T1000 (cell line): Measurements from ENCODE around the gene ZBED4.

Experiments used
- DNase-seq: peaks from one replicate; lab custom pipeline; 2025; ENCODE audit warnings: mixed read lengths; lab: John Stamatoyannopoulos, UW

ZBED4 gene

DNA sequence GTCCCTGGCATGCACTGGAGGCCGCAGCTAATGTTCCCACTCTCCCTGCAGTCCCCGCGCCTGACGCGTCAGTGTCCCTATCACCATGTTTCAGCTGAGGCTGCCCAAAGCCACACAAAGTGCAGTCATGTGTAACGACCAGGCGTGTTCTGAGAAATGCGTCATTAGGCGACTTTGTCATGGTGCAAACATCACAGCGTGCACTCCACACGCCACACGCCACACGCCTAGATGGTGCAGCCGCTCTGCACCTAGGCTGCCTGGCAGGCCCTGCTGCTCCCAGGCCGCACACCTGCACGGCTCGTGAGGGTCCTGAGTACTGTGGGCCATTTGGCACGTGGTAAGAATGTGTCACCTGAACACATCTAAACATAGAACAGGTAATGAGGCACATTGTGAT lies 67.2 kb downstream of the ZBED4 start:
- DNase-seq: no peak

DNA sequence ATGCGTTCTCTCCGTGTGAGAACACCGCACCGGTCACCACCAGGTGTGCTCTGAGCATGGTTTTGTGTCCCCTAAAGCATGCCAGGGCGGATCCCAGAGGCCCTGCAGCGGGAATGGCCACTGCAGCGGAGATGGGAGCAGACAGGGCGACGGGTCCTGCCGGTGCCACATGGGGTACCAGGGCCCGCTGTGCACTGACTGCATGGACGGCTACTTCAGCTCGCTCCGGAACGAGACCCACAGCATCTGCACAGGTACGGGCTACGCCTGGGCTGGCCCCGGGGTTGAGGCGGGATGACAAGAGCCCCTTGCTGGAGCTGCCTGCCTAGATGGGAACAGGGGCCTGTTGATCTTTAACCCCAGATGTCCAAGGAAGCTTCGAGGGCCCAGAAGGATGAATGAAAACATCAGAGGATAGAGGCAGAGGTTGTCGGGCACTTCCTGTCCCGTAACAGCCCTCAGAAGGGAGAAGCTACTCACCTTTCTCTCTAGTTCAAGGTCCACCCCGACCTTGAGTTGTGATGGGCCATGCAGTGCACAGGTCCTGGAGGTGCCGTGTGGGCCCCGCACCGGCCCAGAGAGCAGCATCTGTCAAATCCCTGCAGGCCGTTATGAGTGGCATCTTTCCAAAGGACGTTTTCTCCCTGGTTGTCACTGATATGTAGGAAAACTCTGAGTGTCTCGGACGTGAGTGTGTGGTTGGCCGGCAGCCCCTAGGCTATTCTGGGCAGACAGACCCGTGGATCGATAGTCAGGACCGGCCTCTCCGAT lies 68.0 kb downstream of the ZBED4 start:
- DNase-seq: no peak

DNA sequence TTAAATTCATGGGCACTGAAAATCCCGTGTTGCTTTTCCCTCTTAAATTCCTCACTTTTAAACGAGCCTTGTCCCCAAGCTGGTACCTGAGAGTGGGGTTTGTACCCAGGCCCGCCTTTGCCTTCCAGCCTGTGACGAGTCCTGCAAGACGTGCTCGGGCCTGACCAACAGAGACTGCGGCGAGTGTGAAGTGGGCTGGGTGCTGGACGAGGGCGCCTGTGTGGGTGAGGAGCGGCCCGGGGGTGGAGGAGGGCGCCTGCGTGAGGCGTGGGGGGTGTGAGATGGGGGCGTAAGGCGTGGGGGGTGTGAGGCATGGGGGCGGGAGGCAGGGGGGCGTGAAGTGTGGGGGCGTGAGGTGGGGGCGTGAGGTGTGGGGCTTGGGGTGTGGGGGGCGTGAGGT lies 68.8 kb downstream of the ZBED4 start:
- DNase-seq: no peak

DNA sequence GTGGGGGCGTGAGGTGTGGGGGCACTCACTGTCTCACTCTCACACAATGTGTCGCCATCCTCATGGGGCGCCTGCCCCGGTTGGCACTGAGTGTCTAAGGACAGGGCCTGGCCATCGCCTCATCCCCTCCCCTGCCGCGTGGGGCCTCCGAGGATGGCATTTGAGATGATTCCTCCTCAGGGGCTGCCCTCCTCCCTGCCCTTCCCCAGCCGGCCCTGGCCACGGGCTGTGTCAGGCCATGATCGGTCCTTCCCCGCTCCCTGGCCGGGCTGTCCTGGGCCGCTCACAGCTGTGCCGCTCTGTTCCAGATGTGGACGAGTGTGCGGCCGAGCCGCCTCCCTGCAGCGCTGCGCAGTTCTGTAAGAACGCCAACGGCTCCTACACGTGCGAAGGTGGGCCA lies 69.3 kb downstream of the ZBED4 start:
- DNase-seq: no peak

DNA sequence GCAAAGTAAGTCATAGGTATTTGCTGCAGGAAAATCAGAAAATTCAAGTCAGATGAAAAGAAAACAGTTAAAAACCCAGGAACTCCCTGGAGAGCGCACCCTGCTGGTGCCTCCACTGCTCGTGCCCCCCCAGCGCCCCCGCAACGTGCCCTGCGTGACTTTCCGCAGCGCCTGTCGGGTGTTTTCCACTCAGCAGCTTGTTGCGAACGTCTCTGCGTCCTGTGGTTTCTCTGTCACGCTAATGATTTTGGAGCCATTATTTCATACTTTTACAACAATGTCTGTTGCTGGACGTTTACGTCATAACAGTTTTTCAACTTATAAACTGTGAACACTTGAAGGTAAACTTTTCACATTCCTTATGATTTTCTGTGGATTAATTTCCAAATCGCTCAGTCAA lies 69.8 kb downstream of the ZBED4 start:
- no peak for DNase-seq

DNA sequence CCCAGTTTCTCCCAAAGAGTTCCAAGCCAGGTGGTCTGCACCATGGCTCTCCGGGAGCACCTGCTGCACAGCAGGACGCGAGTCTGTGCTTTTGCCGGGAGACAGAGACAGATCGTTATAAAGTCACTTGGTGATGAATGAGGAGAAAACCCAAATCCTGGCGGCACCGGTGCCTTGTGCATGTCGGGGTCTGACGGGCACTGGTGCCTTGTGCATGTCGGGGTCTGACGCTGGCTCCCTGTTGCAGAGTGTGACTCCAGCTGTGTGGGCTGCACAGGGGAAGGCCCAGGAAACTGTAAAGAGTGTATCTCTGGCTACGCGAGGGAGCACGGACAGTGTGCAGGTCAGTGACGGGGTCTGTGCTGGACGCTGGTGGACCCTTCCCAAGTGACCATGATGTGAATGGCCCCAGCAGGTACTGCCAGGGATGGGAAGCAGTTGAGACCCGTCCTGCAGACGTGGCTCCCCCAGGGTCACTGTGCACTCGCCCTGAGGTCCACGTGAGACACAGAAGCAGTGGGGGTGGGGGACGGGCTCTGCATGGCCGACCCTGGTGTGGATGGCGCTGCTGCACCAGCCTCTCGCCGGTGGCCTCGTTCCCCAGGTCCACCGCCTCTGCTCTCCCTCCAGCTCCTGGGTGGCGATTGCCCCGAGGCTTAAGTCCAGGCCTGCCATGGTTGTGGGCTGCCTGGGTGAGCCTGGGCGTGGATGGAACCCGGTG lies 70.6 kb downstream of the ZBED4 start:
- DNase-seq: no peak

DNA sequence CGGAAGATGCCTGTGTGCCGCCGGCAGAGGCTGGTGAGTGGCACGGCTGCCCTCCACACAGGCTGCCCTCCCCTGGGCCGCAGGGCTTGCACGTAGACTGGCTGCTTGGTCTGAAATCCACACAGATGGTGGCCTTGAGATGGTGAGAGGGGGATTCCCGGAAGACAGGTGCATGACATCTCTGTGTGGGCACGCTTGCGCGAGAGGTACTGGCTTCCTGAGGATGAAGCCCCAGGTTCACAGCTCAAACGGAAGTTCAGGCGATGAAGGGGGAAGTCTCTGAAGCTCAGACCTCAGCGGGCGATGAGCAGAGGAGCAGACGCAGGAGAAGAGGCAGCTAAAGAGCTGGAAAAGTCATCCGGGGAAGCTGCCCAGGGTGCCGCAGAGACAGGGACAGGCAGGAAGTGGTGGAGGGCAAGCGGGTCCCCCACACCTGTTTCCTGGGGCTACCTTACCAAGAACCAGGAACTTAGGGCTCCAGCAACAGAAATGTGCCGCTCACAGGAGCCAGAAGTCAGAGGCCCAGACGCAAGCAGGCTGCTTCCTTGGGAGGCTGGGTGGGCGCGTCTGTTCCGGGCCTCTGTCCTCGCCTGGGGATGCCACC lies 72.0 kb downstream of the ZBED4 start:
- no peak for DNase-seq

DNA sequence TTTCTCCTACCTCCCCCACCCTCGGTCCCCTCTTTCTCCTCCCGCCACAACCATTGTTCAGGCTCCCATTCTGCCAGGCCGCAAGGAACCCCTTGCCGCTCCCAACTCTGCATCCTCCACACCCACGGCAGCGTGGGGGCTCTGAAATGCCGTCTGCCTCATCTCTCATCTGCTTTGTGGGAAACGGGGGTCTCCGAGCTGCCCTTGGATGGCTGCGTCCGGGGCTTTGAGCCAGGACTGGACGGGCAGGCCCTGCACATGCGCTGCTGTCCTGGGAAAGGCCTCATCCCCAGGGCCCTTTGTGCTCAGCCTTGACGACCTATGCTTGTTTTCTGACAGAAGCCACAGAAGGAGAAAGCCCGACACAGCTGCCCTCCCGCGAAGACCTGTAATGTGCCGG lies 73.3 kb downstream of the ZBED4 start:
- DNase-seq: no peak

DNA sequence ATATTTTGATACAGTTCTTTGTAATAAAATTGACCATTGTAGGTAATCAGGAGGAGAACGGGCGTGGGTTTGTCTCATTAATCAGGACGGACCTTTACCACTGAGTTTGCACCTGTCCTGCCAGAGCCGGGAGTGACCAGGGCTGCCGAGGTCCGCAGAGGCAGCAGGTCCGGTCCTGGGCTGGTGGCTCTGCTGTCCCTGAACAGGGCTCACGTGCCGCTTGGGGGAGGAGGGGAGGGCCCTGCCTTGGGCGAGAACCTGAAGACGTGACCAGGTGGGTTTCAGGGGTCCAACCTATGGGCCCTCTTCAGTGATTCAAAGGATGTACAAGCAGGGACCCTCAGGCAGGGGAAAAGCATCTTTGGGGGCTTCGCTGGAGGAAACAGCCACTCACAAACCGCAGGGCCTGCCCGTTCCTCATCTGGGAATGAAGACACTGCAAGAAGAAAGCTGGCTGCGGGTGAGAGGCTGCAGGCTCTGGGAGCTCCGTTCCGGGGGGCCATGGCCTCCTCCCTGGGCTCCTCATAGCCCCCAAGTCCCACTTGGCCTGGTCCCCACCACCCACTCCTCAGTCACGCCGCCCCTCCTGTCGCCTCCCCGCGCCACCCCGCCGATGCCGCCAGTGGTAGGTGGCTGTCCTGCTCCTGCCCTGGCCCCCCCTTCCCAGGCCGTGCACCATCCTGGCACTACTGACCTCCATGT lies 74.0 kb downstream of the ZBED4 start:
- no peak for DNase-seq

DNA sequence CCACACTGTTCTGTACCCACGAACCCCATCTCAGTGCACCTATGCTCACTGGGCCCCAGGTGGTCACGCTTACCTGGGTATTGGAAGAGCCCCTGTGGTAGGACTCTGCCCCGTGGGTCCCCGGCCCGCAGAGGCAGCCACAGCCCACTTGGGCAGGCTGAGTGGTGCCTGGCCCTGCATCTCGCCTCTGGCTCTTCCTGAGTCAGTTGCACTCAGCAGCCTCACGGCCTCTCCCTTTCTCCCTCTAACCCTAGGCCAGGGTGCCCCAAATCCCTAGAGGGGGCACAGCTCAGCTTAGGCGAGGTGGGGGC lies 74.5 kb downstream of the ZBED4 start:
- no peak for DNase-seq

DNA sequence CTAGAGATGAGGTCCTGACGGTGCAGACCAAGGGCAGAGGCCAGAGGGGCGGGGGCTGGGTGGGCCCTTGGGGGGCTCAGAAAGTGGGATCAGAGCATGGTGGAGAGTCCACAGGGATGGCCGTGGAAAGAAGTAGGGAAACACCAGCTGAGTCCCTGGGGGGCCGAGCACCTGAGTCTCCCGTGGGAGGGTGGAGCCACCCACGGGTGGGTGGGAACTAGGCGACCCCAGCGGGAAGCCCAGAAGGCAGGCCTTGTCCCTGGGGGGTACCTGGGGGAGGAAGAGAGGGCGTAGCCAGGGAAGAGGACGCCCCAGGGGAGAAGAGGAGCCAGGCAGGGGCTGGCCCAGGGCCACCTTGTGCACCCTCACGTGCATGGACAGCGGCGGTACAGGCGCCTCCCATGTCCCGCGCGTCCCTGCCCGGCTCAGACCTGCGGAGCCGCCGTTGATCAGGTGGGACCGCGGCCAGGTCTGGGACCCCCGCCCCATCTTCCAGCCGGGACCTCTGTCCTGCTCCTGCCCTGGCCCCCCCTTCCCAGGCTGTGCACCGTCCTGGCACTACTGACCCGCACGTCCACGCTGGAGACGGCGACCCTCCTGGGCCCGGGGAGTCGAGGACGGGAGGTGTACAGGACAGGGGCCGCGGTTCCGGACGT lies 75.0 kb downstream of the ZBED4 start:
- DNase-seq: no peak

DNA sequence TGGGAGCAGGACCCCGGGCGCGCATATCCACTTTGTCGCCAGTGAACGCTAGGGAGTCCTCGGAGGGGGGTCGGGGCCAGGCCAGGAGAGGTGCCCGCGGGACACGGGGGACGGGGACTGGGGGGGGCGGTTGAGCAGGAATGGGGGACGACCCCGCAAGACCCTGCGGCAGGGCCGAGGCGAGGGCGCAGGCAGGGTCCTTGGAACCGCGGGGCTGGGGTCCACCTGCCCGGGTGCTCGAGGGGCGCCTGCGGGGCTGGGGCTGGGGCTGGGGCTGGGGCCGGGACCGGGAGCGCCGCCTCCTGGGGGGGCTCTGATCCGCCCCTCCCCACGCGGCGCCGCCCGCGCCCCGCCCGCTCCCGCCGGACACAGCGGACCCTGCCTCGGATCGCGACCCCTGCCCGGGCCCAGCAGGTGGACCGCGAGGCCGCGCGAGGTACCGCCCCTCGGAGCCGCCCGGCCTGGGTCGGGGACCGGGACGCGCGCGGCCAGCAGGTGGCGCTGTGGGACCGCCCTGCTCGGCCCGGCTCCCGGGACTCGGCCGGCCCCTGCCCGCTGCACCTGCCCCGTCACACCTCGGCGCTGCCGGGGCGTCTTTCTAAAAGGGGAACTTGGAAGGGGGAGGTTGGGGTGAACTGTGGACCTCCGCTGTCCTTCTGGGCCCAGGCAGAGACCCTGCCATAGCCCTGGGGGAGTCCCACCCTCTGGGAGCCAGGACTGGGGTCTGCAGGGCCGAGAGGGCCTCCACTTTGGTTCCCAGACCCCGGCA lies 75.8 kb downstream of the ZBED4 start:
- peak; percentile 35 for DNase-seq

DNA sequence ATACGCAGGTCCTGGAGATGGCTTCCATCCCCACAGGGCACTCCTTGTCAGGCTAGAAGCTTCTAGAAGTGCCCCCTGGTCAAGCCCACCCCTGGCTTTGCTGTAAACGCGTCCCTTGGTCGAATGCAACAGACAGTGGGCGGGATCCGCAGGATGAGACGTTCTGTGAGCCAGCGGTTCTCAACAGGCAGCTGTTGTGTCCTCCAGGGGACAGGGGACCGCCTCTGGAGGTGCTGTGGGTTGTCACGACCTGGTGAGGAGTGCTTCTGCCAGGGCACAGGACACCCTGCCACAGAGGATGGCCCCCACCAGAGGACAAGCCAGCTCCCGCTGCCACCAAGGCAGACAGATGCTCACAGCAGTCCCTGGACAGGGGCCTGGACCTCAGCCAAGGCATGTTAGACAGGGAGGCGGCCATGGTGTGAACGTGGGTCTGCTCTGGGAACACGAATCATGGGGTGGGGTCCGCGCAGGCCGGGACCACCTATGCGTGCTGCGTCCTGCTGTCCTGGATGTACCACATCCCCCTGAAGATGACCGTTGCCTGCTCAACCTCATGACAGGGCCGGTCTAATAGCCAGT lies 76.4 kb downstream of the ZBED4 start:
- no peak for DNase-seq

DNA sequence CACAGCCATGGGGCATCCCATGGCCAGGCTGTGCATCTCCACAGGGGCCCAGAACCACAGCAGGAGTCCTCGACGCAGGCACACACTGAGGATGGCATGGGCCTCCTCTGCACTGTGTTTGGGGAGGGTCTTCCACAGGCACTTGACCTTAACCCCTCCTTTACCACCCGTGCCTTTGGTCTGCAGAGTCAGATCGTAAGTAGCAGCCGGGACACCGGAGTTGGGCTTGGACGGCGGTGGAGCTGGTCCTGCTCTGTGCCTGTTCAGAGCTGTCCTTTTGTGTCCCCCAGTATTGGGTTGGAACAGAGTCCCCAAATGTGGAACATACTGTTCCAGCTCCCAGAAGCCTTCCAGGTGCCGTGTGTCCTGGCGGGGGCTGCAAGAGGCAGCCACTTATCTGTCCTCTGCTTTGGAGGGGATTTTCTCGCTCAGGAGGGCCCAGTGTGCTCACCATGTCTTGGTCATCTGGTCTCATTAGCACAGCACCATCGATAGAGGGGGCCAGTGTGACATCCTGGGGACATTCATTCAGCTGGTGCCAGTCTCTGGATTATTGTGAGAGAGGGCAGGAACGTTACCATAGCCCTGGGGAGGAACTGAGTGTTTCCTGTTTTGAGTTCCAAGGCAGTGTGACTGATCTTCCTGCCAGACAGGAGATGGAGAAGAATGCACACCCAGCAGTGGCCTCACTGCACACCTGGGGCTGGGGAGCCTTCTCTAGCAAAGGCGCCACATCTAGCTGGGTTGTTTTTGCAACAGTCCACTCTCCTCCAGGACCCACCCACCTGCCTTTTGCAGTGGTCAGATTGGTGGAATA lies 77.2 kb downstream of the ZBED4 start:
- no peak for DNase-seq

DNA sequence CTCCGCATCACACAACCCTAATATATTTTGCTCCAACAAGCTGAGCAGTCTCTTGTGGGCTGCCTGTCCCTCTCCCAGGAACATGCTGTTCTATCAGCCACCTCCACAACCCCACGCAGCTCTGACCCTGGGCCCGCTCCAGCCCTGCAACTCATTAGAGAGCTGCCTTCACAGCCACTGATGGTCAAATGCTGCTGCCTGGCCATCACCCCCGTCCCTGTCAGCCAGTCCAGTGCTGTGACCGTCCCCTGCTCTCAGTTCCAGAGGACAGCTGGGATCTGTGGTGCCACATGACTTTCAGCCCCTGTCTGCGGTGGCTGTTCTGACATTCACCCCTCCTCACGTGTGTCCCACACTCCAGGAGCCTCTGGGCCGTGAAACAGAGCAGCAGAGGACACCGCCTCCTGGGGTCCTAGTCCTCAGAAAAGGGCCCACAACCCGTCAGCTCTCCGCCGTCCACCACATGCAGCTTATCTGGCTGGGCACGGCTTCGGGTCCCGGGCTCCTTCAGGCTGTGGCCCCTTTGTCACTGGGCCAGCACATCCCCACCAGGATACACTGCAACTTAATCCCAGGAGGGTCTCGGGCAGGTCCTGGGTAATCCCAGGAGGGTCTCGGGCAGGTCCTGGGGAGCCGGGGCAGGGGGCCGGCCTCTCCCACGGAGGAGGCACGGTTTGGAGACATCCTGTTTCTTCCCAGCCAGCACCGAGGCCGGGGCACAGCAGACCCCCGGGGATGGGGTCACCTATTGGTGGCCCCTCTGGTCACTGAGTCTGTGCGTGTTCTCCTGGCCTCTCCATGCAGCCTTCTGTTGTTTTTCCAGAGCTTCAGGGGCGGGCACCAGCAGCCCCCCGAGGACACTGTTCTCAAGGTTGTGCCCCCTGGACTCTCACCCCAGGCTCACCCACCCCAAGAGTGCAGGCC lies 79.9 kb downstream of the ZBED4 start:
- no peak for DNase-seq

DNA sequence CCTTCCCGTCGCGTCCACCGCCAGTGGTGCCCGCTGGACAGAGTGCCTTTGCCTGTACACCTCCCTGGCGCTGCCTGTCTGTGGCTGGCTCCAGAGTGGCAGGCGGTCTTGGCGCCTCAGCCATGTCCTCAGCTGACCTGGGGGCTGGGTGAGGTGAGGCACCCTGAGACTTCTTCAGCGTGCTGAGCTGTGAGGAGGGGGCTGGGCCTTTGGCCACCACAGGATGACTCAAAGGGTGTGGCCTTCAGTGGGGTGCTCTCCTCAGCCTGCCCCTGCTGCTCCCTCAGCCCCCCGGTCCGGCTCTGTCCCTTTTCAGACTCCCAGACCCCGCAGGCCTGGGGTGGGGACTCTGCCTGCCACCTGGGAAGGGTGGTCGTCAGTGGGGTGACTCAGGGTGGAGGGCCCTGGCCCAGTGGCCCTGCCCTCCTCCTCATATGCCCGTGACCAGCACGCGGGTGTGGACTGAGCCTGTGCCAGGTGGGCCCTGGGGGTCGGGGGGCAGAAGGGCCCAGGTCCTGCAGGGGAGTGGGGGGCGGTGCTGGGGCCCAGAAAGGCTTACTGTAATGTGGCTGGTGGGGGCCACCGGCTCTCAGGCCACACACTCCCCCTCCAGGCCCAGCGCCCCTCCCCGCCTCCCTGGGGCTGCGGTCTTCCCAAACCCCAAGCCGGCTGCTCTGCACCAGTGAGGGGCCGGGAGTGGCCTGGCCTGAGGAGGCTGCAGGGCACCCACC lies 80.7 kb downstream of the ZBED4 start:
- DNase-seq: no peak

DNA sequence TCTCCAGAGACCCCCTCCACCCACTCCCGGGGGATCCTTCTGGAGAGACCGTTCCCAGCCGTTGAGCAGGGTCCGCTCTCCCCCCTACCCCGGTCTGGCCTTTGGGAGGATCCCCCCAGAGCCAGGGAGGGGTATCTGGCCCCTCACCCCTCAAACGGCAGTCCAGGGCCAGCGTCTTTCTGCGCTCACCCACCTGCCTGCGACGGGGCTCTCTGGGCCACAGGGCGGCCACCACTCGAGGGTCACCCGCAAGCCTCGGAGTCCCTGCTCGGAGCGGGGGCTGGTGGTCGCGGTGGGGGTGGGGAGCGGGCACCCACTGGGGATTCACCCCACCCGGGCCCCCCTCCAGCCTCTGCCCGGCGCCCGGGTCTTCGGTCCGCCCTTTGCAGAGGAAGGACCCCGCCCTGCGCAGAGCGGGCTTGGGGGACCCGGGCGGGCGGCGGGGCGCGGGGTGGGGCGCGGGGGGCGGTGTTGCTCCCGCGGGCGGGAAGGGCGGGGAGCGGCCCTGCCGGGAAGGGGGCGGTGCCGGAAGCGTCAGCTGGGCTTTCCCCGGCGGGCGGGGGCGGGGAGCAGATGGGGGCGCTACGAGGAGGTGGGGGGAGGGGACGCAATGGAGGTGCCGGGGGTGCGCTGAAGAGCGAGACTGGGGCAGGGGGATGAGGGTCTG lies 81.4 kb downstream of the ZBED4 start:
- no peak for DNase-seq

DNA sequence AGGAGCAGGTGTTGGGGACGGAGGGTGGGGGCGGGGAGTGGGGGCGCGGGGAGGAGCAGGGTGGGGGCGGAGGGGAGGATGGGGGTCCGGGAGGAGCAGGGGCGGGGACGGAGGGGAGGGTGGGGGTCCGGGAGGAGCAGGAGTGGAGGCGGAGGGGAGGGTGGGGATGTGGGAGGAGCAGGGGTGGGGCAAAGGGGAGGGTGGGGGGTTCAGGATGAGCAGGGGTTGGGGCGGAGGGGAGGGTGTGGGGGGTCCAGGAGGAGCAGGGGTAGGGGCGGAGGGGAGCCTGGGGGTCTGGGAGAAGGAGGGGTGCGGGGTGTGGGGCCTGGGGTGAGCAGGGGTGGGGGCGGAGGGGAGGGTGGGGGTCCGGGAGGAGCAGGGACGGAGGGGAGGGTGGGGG lies 81.9 kb downstream of the ZBED4 start:
- no peak for DNase-seq
